Neuronal stem cell (in vitro differentiated cells): ENCODE results near the gene IGFL2.

Experiments used
- DNase-seq: peaks from one replicate; pipeline ENCODE4 v3.0.0-alpha.2; 2013; ENCODE audit warnings: low spot score
- H2AFZ ChIP-seq: one replicate; pipeline ENCODE4 v1.6.1; 2013; ENCODE audit warnings: mild to moderate bottlenecking, low read length, inconsistent platforms
- H2AK5ac ChIP-seq: 2 replicates; pipeline ENCODE4 v1.6.1; 2013; ENCODE audit warnings: low read depth, mild to moderate bottlenecking, inconsistent platforms, low read length, moderate library complexity, mixed read lengths
- H2BK120ac ChIP-seq: 2 replicates; pipeline ENCODE4 v1.6.1; 2013; ENCODE audit warnings: low read depth, mild to moderate bottlenecking, inconsistent platforms, low read length, moderate library complexity, mixed read lengths
- H2BK12ac ChIP-seq: one replicate; pipeline ENCODE4 v1.6.1; 2013; ENCODE audit warnings: low read length, inconsistent platforms
- H2BK15ac ChIP-seq: 2 replicates; pipeline ENCODE4 v1.6.1; 2013; ENCODE audit warnings: mild to moderate bottlenecking, low read length, inconsistent platforms, mixed read lengths
- H2BK5ac ChIP-seq: one replicate; pipeline ENCODE4 v1.6.1; 2013; ENCODE audit warnings: inconsistent platforms, mild to moderate bottlenecking, low read length, moderate library complexity
- H3K14ac ChIP-seq: one replicate; pipeline ENCODE4 v1.6.1; 2013; ENCODE audit warnings: low read length, inconsistent platforms
- H3K18ac ChIP-seq: 2 replicates; pipeline ENCODE4 v1.6.1; 2013; ENCODE audit warnings: low read length, inconsistent platforms
- H3K23ac ChIP-seq: 2 replicates; pipeline ENCODE4 v1.6.1; 2013; ENCODE audit warnings: low read depth, mild to moderate bottlenecking, mixed read lengths, low read length, inconsistent platforms; ENCODE audit not compliant: poor library complexity
- H3K27ac ChIP-seq: replicated peaks from 3 replicates; pipeline ENCODE4 v1.5.1; 2013; ENCODE audit warnings: low read length, inconsistent platforms
- H3K27me3 ChIP-seq, 3 experiments: 2 replicates each; pipeline ENCODE4 v1.6.1; 2013; ENCODE audit warnings: low read length in 3 of 3, mild to moderate bottlenecking in 2 of 3, inconsistent platforms in 1 of 3, low read depth in 1 of 3, mixed read lengths in 1 of 3, moderate library complexity in 1 of 3; ENCODE audit not compliant: control insufficient read depth in 3 of 3, insufficient read depth in 3 of 3
- H3K36me3 ChIP-seq, 2 donors: replicated peaks in 1 of 2; 2 replicates each; pipeline ENCODE4 v1.6.1; 2013; ENCODE audit warnings: low read length in 2 of 2; ENCODE audit not compliant: control insufficient read depth in 2 of 2, insufficient read depth in 2 of 2
- H3K4ac ChIP-seq: 2 replicates; pipeline ENCODE4 v1.6.1; 2013; ENCODE audit warnings: inconsistent platforms, mild to moderate bottlenecking, low read length, moderate library complexity
- H3K4me1 ChIP-seq, 2 donors: 1 replicate in 1 of 2; 2 replicates in 1 of 2; pipeline ENCODE4 v1.6.1; 2013; ENCODE audit warnings: low read length in 2 of 2, low read depth in 1 of 2; ENCODE audit not compliant: control insufficient read depth in 2 of 2, insufficient read depth in 1 of 2
- H3K4me2 ChIP-seq: one replicate; pipeline ENCODE4 v1.6.1; 2013; ENCODE audit warnings: mild to moderate bottlenecking, low read length, inconsistent platforms; ENCODE audit not compliant: insufficient read depth, poor library complexity, severe bottlenecking
- H3K4me3 ChIP-seq, 2 donors: 2 replicates each; pipeline ENCODE4 v1.5.1; 2013; ENCODE audit warnings: low read length in 2 of 2, mild to moderate bottlenecking in 2 of 2, inconsistent platforms in 1 of 2, moderate library complexity in 1 of 2
- H3K79me1 ChIP-seq: one replicate; pipeline ENCODE4 v1.6.1; 2013; ENCODE audit warnings: low read depth, mild to moderate bottlenecking, inconsistent platforms, low read length, moderate library complexity
- H3K9ac ChIP-seq: one replicate; pipeline ENCODE4 v1.6.1; 2013; ENCODE audit warnings: mild to moderate bottlenecking, low read depth, low read length, inconsistent platforms; ENCODE audit not compliant: poor library complexity
- H3K9me3 ChIP-seq, 2 donors: replicated peaks in 1 of 2; 2 replicates each; pipeline versions ENCODE3 to v1.6.1; 2013; ENCODE audit warnings: low read length in 2 of 2, mild to moderate bottlenecking in 2 of 2, inconsistent platforms in 1 of 2, low read depth in 1 of 2, mixed read lengths in 1 of 2, moderate library complexity in 1 of 2; ENCODE audit not compliant: control insufficient read depth in 2 of 2, insufficient read depth in 1 of 2
- H4K8ac ChIP-seq: one replicate; pipeline ENCODE4 v1.6.1; 2013; ENCODE audit warnings: low read depth, mild to moderate bottlenecking, inconsistent platforms, low read length, moderate library complexity
- H4K91ac ChIP-seq: one replicate; pipeline ENCODE4 v1.6.1; 2013; ENCODE audit warnings: low read length, low read depth, mild to moderate bottlenecking, inconsistent platforms; ENCODE audit not compliant: poor library complexity
- WGBS, 2 donors: extraction: QIAGEN DNeasy Blood & Tissue Kit; methylation state at CpG; one replicate each; pipeline ENCODE4 v1.1.7; 2013; ENCODE audit warnings: missing lambda C conversion rate in 2 of 2, mixed read lengths in 1 of 2; ENCODE audit not compliant: insufficient read length in 2 of 2, insufficient replicate concordance in 1 of 2; ENCODE audit errors: extremely low coverage in 2 of 2; 5-methylcytosine and 5-hydroxymethylcytosine counted together

IGFL2 gene

DNA sequence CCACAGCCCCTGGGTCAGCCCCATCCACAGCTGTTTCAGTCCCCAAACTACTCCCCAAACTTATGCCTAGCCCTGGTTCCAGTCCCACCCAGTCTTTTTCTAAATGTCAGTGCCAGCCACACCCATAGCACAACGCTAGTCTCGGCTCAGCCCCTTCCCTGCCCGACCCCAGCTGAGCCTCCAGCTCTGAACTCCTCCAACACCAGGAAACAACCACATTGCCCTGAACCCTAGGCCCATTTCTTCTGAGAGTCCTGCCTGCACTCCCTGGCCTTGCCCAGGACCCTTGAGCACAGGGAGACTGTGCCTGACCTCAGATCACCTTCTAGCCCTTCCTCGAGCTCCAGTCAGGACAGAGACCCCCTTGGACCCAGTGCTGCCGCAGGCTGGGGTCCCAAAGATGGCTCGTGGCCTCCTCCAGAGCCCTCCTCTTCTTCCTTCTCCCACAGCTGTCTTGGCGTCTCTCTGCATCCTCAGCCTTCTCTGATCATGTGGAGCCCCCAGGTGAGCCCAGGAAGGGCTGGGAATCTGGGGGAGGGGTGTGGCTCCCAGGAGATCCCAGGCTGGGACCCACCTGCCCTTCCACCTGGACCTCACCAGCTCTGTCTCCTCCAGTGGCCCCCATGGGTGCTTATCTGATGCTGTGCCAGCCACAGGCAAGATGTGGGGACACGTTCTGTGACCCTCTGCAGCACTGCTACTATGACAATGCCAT lies 48.5 kb downstream of the IGFL2 start:
- peak overlapping the region; percentile 53 for H2BK12ac ChIP-seq
- DNase-seq: no peak
- H3K18ac ChIP-seq: peak overlapping the region; percentile 65
- H2AFZ ChIP-seq: no peak overlapping the region
- no peak overlapping the region for H3K4me2 ChIP-seq
- peaks cover 0 to 3% of the 10 kb centered on the region in 2 donors for H3K4me1 ChIP-seq
- peak overlapping the region; percentile 67 for H2BK15ac ChIP-seq
- H3K23ac ChIP-seq: peak overlapping the region; percentile 91
- H3K79me1 ChIP-seq: no peaks in the 10 kb centered on the region
- no peak overlapping the region for H3K4ac ChIP-seq
- peak overlapping the region; percentile 85 for H4K91ac ChIP-seq
- peaks cover 0 to 41% (median 0%) of the 10 kb centered on the region in 3 experiments for H3K27me3 ChIP-seq
- H3K9me3 ChIP-seq: no peaks in the 10 kb centered on the region
- H2AK5ac ChIP-seq: peak overlapping the region; percentile 10
- H2BK5ac ChIP-seq: peak overlapping the region; percentile 29
- no peak overlapping the region for H3K9ac ChIP-seq
- no peak overlapping the region for H4K8ac ChIP-seq
- H2BK120ac ChIP-seq: peak overlapping the region; percentile 47
- no peak overlapping the region for H3K4me3 ChIP-seq
- no peak overlapping the region for H3K27ac ChIP-seq
- no CpG with 5 or more reads among the region's 8 CpGs for WGBS, 2 donors
- no peaks in the 10 kb centered on the region for H3K36me3 ChIP-seq
- no peak overlapping the region for H3K14ac ChIP-seq

DNA sequence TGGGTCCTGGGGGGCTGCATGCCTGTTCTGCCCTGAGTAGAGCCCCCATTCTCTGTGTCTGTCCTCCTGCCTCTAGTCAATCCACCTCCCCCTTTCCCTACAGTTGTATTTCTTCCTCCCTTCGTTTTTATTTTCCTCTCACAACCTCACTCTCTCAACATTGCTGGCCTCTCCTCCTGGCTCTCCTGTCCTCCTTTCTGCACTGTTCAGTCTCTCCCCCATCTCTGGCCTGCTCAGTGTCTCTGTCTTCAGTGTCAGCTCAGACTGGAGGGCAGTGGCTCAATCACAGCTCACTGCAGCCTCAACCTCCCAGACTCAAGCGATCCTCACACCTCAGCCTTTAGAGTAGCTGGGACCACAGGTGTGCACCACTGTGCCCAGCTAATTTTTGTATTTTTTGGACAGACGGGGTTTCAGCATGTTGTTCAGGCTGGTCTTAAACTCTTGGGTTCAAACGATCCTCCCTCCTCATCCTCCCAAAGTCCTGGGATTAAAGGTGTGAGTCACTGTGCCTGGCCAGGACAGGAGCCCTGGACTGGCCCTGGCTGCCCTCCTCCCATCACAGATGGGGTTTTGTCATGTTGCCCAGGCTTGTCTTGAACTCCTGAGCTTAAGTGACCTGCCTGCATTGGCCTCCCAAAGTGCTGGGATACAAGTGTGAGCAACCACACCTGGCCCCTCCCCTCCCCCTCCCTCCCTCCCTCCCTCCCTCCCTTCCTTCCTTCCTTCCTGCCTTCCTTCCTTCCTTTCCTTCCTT lies 49.5 kb downstream of the IGFL2 start:
- Histone ChIP-seq H3K9ac (no peak overlapping the region), H2AFZ (no peak overlapping the region), H3K4me3 (no peak overlapping the region), H3K36me3 (no peaks in the 10 kb centered on the region), H3K9me3 (peaks cover 0 to 1% of the 10 kb centered on the region in 2 donors), H3K4me1 (peaks cover 0 to 3% of the 10 kb centered on the region in 2 donors), H2BK5ac (peak overlapping the region; percentile 29), H3K18ac (peak overlapping the region; percentile 65), H3K4ac (peak overlapping the region; percentile 76), H2BK12ac (peak overlapping the region; percentile 16), H4K8ac (no peak overlapping the region), H2BK120ac (peak overlapping the region; percentile 47), H3K14ac (no peak overlapping the region), H3K4me2 (no peak overlapping the region), H3K27ac (no peak overlapping the region), H4K91ac (no peak overlapping the region), H3K27me3 (peaks cover 0 to 40% (median 0%) of the 10 kb centered on the region in 3 experiments), H3K23ac (peak overlapping the region; percentile 91), H2BK15ac (peak overlapping the region; percentile 67), H2AK5ac (peak overlapping the region; percentile 43), H3K79me1 (no peaks in the 10 kb centered on the region)
- DNase-seq: no peak
- WGBS, 2 donors: no CpG with 5 or more reads among the region's 4 CpGs

DNA sequence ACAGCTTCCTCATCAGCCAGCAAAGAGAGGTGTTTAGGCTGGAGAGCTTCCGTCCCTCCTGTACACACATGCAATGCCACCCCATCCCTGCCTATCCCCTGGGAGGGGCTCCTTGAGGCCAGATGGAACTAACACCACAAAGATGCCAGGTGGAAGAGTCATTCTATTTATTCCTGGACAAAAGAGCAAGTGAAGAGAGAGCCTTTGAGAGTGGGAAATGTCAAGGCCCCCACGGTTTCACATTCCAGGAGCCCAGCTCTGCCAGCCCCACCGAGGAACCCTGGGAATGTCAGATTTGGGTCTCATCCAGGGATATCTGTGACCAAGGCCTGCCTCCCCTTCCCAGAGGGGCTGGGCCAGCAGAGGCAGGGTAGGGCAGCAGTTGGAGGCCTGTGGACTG lies 50.7 kb downstream of the IGFL2 start:
- WGBS, 2 donors: no CpG with 5 or more reads among the region's 3 CpGs

More for the DNA sequence above, 50.7 kb downstream of the IGFL2 start:
- Histone ChIP-seq H3K27ac (no peak overlapping the region), H4K8ac (no peak overlapping the region), H4K91ac (no peak overlapping the region), H2BK5ac (no peak overlapping the region), H3K4me2 (no peak overlapping the region), H2BK12ac (no peak overlapping the region), H2AFZ (no peak overlapping the region), H3K79me1 (no peaks in the 10 kb centered on the region), H3K23ac (no peak overlapping the region), H2BK15ac (peak overlapping the region; percentile 27), H3K9ac (no peak overlapping the region), H3K4ac (no peak overlapping the region), H3K18ac (peak overlapping the region; percentile 50), H2AK5ac (no peak overlapping the region), H3K14ac (no peak overlapping the region), H3K27me3 (peaks cover 0 to 36% (median 0%) of the 10 kb centered on the region in 3 experiments), H3K4me3 (no peak overlapping the region), H2BK120ac (no peak overlapping the region), H3K9me3 (peaks cover 0 to 4% of the 10 kb centered on the region in 2 donors), H3K36me3 (no peaks in the 10 kb centered on the region), H3K4me1 (no peaks in the 10 kb centered on the region)
- DNase-seq: no peak
